Subcutaneous adipose tissue (tissue), 4 donors: ENCODE data around the gene ABHD4. TPM values are rescaled to one million over a fixed set of nuclear protein-coding genes. Genes with fewer than 3 reads are reported as not detected.

Source experiments
- total RNA-seq, 4 donors: library from RNA; depleted of rRNA; stranded (reverse); fragments of >200 nt; gene quantifications; one replicate each; pipeline ENCODE4 v1.1.0, GENCODE V29; 2016
- TF ChIP-seq, protein P1 (sequence below): fragments of 450-650 bp; IDR thresholded peaks from one replicate; pipeline ENCODE4 v1.5.1; 2016; ENCODE audit warnings: low read depth, mild to moderate bottlenecking, control low read depth, antibody characterized with exemption, moderate library complexity

ABHD4 gene
- total RNA-seq, 4 donors from 2014 or later: 22.8 to 43.5 (median 38.1) TPM

DNA sequence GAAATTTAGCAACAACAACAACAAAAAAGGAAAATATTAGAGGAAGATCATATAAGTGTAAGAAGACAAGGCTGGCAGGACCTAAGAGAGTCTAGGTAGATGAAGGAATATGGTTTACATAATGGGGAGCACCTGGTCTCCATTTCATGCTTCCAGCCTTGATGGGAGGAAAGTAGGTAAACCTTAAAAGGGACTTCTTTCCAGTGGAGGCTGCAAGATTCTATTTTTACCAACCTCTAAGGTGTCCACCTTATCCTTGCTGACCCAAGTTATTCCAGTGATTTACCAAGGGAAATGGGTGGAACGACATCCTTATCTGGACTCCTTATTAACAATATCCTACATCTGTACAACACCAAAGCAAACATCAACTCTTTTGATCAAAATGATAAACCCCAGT, 39.1 kb upstream of the ABHD4 start:
- TF ChIP-seq, protein P1, sequence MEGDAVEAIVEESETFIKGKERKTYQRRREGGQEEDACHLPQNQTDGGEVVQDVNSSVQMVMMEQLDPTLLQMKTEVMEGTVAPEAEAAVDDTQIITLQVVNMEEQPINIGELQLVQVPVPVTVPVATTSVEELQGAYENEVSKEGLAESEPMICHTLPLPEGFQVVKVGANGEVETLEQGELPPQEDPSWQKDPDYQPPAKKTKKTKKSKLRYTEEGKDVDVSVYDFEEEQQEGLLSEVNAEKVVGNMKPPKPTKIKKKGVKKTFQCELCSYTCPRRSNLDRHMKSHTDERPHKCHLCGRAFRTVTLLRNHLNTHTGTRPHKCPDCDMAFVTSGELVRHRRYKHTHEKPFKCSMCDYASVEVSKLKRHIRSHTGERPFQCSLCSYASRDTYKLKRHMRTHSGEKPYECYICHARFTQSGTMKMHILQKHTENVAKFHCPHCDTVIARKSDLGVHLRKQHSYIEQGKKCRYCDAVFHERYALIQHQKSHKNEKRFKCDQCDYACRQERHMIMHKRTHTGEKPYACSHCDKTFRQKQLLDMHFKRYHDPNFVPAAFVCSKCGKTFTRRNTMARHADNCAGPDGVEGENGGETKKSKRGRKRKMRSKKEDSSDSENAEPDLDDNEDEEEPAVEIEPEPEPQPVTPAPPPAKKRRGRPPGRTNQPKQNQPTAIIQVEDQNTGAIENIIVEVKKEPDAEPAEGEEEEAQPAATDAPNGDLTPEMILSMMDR: no peak

DNA sequence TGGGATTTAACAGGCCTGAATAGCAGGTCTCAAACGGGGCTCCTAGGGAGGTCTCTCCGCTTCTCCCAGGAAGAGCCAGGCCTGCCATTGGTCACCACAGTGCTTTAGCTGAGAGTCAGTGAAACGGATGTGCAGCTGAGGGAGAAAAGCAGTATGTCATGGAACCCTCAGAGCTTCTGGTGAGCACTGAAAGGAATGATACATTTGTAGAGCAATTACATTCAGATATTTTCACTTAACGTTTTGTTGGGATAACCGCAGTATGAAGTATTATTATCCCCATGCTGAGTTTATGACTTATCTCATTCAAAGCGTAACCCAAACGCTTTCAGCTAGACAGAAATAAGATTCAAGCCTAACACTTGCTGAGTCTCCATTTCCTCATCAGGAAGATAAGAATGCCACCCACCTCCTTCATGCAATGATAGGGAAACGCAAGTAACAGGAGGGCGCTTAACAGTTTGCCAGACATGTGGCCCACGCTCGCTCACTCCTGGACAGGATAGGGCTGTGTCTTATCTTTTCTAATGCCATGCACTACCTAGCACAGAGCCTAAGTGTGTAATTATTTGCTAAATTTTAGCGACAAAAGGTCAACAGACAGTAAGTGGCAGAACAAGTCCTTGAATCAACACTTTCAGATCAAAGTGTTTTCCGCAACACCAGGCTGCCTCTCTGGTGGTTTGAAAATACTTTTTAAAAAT, 37.3 kb upstream of the ABHD4 start:
- TF ChIP-seq, protein P1: no peak

DNA sequence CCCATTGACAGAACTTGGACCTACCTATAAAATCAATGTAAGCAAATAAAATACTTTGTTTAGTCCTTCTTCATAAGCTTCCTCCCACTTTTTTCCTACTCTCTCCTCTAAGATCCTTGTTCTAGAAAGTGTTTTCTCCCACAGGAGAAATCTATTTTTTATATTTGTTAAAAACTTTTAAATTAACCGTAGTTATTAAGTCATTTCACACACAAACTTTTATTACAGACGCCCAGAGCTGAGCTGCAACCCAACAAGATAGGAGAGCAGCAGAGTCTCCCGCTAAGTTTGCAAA, 36.8 kb upstream of the ABHD4 start:
- TF ChIP-seq, protein P1: no peak

DNA sequence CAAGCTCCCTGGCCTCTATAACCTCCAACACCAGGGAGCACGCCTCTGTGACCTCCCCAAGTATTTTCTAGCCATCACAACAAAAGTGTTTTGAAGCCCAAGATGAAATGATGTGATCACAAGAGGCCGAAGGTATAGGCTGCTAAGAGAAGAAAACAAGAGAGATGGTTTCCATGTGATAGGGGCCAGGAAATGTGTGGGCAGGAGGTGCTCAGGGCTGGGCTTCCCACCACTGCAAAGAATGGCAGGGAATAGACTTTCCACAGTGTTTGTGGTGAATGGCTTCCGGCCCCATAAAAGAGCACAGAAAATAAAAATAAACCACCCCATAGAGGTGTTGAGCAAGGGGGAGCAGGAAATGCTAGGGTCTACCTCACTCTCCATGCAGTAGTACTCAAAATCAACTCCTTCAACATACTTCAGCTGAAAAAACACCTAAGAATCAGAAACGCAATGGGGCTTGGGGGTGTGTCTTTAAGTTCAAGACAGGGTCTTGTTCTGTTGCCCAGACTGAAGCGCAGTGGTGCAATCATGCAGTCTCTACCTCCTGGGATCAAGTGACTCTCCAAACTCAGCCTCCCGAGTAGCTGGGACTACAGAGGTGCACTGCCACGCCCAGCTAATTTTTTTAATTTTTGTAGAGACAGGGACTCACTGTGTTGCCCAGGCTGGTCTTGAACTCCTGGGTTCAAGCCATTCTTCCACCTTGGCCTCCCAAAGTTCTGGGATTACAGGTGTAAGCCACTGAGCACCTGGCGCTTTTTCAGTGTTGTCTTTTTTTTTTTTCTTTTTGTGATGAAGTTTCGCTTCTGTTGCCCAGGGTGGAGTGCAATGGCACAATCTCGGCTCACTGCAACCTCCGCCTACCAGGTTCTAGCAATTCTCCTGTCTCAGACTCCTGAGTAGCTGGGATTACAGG, 36.2 kb upstream of the ABHD4 start:
- TF ChIP-seq, protein P1: no peak

DNA sequence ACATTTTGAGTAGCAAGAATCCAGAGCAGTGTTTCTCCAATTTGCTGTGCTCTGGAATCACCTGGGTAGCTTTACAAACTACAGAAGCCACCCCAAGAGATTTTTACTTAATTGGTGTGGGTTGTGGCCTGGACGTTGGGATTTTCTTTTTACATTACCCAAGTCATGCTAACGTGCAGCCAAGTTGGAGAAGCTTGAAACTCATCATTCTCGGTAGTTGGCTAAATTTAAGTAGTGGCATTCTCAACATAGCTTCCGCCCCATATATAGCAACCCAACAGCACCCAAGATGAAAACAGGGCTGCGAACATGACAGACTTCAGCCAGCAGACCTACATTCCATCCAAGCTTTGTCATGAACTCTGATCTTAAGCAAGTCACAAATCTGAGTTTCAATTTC, 34.1 kb upstream of the ABHD4 start:
- TF ChIP-seq, protein P1: no peak

DNA sequence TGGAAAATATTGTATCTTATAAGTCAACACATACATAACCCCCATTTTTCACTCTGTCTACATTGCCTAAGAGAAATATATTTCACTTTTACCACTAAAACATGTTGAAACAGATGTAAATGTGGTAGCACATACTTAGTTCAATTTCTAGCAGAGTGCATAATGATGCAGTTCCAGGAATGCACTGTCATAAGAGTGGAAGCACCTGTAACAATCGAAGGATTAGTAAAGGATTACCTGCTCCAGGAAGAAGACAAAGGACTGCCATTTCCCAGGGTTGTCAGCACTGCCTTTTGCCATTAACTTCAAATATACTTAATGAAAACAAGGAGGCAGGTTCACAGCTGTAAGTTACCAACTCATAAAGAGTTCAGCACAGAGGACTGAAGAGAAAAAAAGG, 33.6 kb upstream of the ABHD4 start:
- TF ChIP-seq, protein P1: no peak

DNA sequence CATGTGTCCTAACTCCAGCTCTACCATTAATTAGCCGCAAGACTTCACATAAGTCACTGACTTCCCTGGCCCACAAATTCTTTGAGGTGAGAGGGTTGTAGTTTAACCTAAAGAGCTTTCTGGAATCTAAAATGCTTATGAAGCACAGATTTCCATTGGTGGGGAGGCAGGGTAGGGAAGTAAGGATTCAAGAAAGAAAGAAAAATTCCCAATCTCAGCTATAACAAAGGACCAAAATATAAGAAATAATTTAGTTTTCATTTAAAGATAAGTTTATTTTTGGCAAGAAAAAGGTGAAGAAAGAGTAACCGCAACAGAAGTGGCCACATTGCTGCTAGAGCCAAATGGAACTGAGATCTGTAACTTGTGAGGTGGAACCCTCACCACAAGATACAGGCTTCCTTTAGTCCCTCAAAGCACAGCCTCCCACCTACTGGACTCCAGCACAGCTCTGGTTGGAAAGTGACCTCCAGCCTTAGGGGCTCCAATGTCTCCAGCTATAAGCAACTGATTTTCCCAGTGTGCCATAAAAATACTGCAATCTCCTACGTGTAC, 32.6 kb upstream of the ABHD4 start:
- TF ChIP-seq, protein P1: no peak
